SKM-1 treated with dmso at 0.1 percent for 144 hours (cell line): ENCODE measurements around the gene MAD1L1.
"Not testable (repeated sequence)": the region's sequence is repeated elsewhere in the genome, so short reads cannot be mapped to it uniquely, and the experiment has no call there.

Experiments used
- DNase-seq: peaks from one replicate; lab custom pipeline; 2025; ENCODE audit not compliant: unreplicated experiment; lab: John Stamatoyannopoulos, UW

Gene MAD1L1

DNA sequence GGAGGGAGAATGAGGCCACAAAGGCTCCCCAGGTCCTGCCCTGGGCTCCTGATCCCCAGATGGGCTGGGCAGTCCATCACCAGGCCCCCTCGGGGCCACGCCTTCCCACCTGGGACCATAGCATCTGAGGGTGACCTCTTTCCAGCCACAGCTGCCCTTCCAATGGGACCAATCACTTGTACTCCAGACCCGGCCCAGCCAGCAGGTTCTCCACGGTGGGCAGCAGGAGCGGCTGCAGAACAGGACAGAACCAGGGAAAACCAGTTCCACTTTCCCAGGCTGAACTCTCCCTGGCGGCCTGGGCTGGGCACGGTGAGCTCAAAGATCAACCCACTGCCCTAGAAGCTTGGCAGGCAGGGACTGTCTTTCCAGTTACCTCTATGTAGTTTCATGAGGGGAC, 257.6 kb downstream of the MAD1L1 start:
- DNase-seq: no peak

- DNase-seq: no peak
These were observed 258.2 kb downstream of the MAD1L1 start for GRCh38 chr7:1974290-1975101.

GRCh38 chr7:1973321-1974251, 259.2 kb downstream of the MAD1L1 start:
- no peak for DNase-seq

GRCh38 chr7:1972744-1973143, 260.0 kb downstream of the MAD1L1 start:
- DNase-seq: no peak

DNA sequence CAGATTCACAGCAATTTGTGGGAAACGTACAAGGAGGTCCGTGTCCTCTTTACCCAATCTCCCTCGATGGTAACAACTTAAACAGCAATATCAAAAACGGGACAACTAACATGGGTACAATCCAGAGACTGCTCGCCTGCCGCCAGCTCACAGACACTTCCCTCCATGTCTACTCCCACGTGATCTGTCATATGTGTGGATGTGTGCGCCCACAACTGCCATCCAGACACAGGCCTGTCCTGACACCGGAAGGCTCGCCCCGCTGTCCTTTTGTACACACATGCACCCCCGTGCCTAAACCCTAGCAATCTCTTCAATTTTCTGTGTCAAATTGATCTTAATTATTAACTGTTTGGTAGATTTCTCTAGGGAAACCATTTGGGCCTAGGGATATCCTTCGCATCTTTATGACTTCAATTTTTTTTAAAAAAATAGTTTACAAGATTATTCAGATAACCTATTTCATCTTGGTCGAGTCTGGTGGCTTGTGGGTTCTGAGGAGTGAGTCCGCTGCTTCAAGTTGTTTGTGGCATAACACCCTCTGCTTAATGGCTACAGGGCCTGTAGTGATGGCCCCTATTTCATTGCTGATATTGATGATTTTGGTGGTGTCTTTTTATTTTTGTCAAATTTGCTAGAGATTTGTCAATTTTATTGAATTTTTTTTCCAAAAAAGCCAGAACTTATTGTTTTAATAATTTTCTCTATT, 260.6 kb downstream of the MAD1L1 start:
- no peak for DNase-seq

DNA sequence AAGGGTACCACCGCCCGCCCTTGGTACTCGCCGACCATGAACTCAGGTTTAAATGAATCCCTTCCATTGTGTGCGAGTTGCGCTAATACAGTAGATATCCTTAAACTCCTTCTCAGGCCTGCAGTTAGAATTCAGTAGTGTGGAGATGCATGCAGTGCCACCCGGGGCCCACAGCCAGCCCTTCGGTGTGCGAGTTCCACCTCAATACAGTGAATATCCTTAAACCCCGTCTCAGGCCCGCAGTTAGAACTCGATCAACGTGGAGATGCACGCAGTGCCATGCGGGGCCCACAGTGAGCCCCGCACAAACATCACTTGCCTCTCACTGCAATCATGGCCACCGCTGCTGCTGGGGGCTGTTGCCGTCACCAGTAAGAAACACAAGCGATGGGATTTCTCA, 261.9 kb downstream of the MAD1L1 start:
- DNase-seq: no peak

GRCh38 chr7:1970285-1970660, 262.5 kb downstream of the MAD1L1 start:
- not testable (repeated sequence) for DNase-seq

DNA sequence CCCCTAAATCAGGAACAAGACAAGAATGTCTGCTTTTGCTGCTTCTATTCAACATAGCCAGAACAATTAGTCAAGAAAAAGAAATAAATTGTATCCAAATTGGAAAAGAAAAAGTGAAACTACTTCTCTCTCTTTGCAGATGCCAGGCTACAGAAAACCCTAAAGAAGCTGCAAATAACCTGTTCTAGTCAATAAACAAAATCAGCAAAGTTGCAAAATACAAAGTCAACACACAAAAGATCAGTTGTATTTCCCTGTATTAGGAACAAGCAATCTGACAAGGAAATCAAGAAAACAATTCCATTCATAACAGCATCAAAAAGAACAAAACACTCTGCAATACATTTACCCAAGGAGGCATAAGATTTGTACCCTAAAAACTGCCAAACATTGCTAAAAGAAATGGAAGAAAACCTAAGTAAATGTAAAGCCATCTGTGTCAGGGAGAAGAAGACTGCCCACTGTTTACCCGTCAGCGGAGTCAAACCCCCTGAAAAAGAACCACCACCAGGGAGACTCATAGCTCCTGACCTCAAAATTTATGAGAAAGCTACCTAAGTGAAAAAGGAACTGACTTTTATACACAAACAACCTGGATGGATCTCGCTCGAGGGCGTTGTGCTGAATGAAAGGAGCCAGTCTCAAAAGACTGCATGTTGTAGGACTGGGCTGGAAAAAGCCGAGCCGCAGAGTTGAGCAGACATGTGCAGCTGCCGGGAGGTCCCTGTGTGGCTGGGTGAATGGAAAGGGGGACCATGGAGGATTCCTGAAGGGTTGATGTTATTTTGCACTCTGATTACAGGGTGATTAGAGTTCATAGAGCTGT, 263.1 kb downstream of the MAD1L1 start:
- no peak for DNase-seq

DNA sequence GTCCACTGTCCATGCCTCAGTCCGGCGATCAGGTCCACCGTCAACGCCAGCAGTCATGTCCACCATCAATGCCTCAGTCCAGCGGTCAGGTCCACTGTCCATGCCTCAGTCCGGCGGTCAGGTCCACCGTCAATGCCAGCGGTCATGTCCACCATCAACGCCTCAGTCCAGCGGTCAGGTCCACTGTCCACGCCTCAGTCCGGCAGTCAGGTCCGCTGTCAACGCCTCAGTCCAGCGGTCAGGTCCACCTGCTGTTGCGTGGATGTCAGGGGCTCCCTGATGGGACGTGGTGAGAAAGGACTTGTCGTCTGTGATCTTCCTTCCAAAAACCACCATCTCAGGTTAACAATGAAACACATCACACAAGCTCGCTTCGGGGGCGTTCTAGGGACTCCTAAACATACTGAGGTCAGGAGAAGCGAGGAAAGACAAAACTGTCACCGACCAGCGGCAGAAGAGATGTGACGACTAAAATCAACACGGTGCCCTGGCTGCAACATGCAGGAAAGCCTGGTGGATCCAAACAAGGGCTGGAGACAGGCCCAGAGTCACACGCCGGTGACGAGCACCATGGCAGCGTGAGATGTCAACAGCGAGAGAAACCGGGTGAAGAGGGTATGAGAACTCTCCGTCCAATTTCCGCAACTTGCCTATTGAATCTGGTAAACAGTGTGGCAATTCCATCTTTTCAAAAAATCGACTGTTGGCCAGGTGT, 264.2 kb downstream of the MAD1L1 start:
- DNase-seq: no peak

- DNase-seq: no peak
These were observed 265.0 kb downstream of the MAD1L1 start for GRCh38 chr7:1967512-1968396.

DNA sequence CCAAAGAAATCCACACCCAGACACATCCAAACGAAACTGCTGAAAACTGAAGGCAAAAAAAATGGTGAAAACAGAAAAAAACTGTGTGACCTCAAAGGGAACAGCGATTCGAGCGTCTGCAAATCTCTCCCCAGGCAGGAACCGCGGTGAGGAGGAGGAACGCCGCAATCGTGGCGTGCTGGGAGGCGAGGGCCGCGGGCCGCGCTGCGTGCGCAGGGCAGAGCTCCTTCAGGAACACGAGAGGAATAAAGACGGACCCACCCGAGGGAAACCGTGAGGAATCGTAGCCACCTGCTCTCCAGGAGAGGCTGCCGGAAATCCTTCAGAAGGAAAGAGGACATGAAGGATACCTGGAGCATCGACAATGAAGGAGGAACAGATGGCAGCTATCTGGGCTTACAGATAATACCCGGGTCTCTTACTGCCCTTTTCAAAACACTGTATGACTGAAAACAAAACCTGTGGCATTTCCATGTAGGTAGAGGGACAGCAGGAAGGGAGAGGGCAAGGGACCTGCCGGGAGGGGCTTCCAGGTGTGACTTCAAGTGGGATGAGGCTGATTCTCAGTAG, 266.0 kb downstream of the MAD1L1 start:
- DNase-seq: no peak

DNA sequence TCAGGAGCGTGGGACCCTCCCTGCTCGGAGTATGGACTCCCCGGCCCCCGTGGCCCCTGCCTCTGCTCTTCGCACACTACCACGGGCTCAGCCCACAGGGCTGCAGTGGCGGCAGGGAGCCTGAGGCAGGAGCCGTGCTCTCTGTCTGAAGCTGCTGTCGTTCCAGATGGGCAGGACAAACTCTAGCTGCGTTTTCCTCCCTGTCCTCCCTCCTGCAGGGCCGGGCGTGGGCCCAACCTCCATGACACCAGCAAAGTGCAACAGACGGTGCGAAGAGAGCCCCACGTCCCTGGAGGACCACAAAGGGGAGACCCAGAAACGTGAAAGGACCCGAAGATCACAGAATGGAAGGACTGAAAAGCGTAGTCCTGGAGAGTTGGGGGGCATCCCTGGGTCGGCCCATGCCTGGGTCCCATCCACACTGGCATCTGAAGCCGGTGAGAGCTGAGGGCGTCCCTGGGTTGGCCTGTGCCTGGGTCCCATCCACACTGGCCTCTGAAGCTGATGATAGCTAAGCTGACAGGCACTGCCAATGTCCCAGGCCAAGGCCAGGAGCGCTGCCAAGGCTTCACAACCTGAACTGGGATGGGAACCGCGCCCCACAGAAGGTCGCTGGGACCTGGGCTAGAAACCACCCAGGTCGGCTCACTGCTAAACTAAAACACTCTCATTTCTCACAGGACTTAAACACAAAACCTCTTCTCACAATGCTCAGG, 267.0 kb downstream of the MAD1L1 start:
- no peak for DNase-seq

- no peak for DNase-seq
These were observed 267.7 kb downstream of the MAD1L1 start for GRCh38 chr7:1964913-1965578.

DNA sequence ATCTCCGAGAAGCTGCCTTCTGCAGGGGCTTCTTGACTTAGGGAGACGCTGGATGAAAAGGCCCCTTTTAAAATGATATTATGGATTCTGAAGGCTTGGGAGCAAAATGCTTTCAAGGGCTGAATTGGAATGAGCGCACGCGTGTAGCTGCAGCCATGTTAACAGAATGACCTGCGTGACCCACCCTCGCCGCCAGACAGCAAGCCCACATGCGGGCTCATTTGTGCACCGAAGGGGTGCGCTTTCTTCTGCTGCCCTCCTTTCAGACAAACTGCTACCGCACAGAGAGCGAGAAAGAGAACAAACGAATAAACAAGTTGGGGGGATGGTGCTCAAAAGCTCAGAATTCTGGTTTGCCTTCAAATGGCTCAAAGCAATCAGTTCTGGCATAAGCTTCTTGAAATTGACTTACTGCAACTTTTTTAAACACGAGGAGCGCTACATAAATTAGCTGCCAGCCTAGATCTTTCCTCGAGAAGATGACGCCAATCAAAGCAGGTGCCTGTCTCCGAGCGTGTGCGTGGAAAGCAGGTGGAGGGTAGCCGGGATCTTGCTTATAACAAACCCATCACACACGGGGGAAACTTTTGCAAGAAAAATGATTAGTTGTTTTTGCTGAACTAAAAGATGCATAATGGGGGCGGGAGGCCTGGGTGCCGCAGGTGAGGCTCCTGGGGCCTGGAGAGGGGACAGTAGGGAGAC, 268.4 kb downstream of the MAD1L1 start:
- DNase-seq: no peak

DNA sequence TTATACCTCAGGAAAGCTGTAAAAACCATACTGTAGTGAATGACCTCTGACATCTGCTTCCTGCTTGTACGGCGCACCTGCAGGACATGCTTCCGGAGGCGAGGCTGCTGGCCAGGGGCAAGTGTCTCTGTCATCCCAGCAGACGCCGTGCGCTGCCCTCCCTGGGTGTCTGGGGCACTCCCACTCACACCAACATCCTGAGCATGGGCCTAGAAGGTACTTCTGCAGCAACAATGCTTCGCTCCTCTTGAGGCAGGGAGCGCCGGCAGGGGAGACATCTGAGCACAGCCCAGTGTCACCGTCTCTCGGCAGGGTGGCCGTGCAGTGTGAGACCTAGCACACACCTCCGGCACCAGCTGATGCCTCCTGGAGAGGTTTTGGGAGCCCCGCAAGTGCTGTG, 269.2 kb downstream of the MAD1L1 start:
- no peak for DNase-seq

DNA sequence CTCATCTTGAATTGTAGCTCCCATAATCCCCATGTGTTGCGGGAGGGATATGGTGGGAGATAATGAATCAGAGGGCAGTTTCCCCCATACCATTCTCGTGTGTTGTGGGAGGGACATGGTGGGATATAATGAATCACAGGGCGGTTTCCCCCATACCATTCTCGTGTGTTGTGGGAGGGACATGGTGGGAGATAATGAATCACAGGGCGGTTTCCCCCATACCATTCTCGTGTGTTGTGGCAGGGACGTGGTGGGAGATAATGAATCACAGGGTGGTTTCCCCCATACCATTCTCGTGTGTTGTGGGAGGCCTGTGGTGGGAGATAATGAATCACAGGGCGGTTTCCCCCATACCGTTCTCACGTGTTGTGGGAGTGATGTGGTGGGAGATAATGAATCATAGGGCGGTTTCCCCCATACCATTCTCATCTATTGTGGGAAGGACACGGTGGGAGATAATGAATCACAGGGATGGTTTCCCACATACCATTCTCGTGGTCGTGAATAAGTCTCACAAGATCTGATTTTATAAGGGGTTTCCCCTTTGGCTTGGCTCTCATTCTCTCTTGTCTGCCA, 271.0 kb downstream of the MAD1L1 start:
- no peak for DNase-seq

- DNase-seq: no peak
These were observed 273.4 kb downstream of the MAD1L1 start for GRCh38 chr7:1959305-1959704.
